Activated CD4-positive, alpha-beta T cell treated with anti-CD3 and anti-CD28 coated beads, Interleukin-2, amount 50 U/mL, for 48 hours (primary cell): ENCODE data around the gene ALOX5AP.
"Not testable (repeated sequence)": the region's sequence is repeated elsewhere in the genome, so short reads cannot be mapped to it uniquely, and the experiment has no call there.

Experiments used
- DNase-seq, 2 experiments: peaks; one replicate each; pipeline ENCODE4 v3.0.0-alpha.2; 2020

The ALOX5AP gene

GRCh38 chr13:30738526-30739236 is 3.3 kb downstream of the ALOX5AP start:
- DNase-seq = no peak

GRCh38 chr13:30739237-30739528 is 3.8 kb downstream of the ALOX5AP start:
- no peak for DNase-seq

GRCh38 chr13:30739761-30740642 is 4.7 kb downstream of the ALOX5AP start:
- DNase-seq = peak; percentile 61 to 72

GRCh38 chr13:30742901-30743300 is 7.6 kb downstream of the ALOX5AP start:
- DNase-seq = no peak

GRCh38 chr13:30743319-30744055 is 8.1 kb downstream of the ALOX5AP start:
- no peak for DNase-seq

- peak; percentile 77 to 86 for DNase-seq
These were observed 8.8 kb downstream of the ALOX5AP start for GRCh38 chr13:30744056-30744680.

- no peak for DNase-seq
These were observed 9.3 kb downstream of the ALOX5AP start for GRCh38 chr13:30744681-30745077.

GRCh38 chr13:30745906-30746686 is 10.8 kb downstream of the ALOX5AP start:
- no peak for DNase-seq

GRCh38 chr13:30746791-30747190 is 11.4 kb downstream of the ALOX5AP start:
- DNase-seq = no peak

GRCh38 chr13:30747845-30748244 is 12.5 kb downstream of the ALOX5AP start:
- not testable (repeated sequence) for DNase-seq

- no peak for DNase-seq
These were observed 13.4 kb downstream of the ALOX5AP start for GRCh38 chr13:30748717-30749116.

GRCh38 chr13:30750036-30750435 is 14.7 kb downstream of the ALOX5AP start:
- no peak for DNase-seq

GRCh38 chr13:30751183-30751933 is 16.0 kb downstream of the ALOX5AP start:
- DNase-seq = peak in 1 of 2 experiments; percentile 26

GRCh38 chr13:30752201-30752797 is 17.0 kb downstream of the ALOX5AP start:
- DNase-seq = no peak

GRCh38 chr13:30753030-30753616 is 17.8 kb downstream of the ALOX5AP start:
- DNase-seq = no peak

- DNase-seq = no peak
These were observed 20.3 kb downstream of the ALOX5AP start for GRCh38 chr13:30755678-30756077.

- no peak for DNase-seq
These were observed 21.8 kb downstream of the ALOX5AP start for GRCh38 chr13:30757026-30757742.

- DNase-seq = no peak
These were observed 24.4 kb downstream of the ALOX5AP start for GRCh38 chr13:30759748-30760147.

- DNase-seq = no peak
These were observed 27.3 kb downstream of the ALOX5AP start for GRCh38 chr13:30762643-30763042.
